Peyer's patch (tissue), 4 donors: ENCODE results near the gene FLG.

Source experiments
- POLR2A ChIP-seq, 2 donors: fragments of 450-650 bp; IDR thresholded peaks; one replicate each; pipeline ENCODE4 v1.5.1; 2017; ENCODE audit warnings: antibody characterized with exemption in 2 of 2, mild to moderate bottlenecking in 2 of 2, moderate library complexity in 2 of 2
- TF ChIP-seq, protein P1 (sequence below), 6 experiments: fragments of 450-650 bp in 4 of 6; fragments of 200-600 bp in 2 of 6; sonication (generic) in 1 of 6; IDR thresholded peaks; one replicate each; pipeline ENCODE4 v1.5.1; 2017 to 2019; ENCODE audit warnings: antibody characterized with exemption in 6 of 6, mild to moderate bottlenecking in 3 of 6, moderate library complexity in 1 of 6

DNA sequence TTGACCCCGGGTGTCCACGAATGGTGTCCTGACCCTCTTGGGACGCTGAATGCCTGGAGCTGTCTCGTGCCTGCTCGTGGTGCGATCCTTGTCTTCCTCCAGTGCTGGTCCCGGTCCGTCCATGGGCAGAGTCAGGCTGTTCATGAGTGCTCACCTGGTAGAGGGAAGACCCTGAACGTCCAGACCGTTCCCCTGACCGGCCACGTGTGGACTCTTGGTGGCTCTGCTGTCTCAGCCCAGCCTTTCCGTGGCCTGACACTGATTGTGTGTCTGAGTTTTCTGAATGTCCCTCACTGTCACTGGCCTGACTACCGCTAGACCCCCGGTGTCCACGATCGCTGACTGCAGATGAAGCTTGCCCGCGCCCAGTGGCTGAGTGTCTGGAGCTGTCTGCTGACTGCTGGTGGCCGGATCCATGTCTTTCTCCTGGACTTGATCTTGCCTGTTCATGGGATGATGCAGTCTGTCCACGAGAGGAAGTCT is 11.7 kb downstream of the FLG start:
- TF ChIP-seq, protein P1, sequence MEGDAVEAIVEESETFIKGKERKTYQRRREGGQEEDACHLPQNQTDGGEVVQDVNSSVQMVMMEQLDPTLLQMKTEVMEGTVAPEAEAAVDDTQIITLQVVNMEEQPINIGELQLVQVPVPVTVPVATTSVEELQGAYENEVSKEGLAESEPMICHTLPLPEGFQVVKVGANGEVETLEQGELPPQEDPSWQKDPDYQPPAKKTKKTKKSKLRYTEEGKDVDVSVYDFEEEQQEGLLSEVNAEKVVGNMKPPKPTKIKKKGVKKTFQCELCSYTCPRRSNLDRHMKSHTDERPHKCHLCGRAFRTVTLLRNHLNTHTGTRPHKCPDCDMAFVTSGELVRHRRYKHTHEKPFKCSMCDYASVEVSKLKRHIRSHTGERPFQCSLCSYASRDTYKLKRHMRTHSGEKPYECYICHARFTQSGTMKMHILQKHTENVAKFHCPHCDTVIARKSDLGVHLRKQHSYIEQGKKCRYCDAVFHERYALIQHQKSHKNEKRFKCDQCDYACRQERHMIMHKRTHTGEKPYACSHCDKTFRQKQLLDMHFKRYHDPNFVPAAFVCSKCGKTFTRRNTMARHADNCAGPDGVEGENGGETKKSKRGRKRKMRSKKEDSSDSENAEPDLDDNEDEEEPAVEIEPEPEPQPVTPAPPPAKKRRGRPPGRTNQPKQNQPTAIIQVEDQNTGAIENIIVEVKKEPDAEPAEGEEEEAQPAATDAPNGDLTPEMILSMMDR (IDR thresholded peaks at IDR 0.05): no peak
- no peak for TF ChIP-seq POLR2A (IDR thresholded peaks at IDR 0.05)
